NCI-H2081 (cell line): ENCODE data around the gene SF3A1.
"Not testable (repeated sequence)": the region's sequence is repeated elsewhere in the genome, so short reads cannot be mapped to it uniquely, and the experiment has no call there.

Experiments
- DNase-seq, 2 experiments: peaks; one replicate each; lab custom pipeline; 2025; lab: John Stamatoyannopoulos, UW

The SF3A1 gene

DNA sequence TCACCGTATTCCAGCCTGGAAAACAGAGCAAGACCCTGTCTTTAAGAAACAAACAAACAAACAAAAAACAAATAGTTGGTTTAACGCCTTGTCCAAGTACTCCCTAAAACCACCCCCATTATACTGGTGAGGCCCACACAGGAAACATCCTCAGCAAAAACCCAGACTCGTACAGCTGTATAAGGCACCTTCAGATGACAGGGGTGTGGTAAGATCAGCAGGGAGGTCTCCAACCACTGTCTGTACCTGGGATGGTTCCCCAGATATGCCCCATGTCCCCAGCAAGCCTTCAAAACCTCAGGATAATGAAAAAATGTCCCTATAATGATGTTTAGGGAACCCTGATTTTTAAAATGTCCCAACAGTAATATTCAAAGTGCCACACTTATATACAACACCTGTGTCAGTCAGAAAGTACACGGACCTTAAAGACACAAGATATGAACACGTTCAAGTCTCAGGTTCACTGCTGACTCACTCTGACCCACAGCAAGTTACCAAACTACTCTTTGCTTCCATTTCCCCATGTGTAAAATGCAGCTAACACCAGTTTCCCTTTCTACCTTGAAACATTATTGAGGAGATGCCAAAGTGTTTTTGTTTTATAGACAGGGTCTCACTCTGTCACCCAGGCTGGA lies 9.3 kb downstream of the SF3A1 start:
- DNase-seq, result no peak

DNA sequence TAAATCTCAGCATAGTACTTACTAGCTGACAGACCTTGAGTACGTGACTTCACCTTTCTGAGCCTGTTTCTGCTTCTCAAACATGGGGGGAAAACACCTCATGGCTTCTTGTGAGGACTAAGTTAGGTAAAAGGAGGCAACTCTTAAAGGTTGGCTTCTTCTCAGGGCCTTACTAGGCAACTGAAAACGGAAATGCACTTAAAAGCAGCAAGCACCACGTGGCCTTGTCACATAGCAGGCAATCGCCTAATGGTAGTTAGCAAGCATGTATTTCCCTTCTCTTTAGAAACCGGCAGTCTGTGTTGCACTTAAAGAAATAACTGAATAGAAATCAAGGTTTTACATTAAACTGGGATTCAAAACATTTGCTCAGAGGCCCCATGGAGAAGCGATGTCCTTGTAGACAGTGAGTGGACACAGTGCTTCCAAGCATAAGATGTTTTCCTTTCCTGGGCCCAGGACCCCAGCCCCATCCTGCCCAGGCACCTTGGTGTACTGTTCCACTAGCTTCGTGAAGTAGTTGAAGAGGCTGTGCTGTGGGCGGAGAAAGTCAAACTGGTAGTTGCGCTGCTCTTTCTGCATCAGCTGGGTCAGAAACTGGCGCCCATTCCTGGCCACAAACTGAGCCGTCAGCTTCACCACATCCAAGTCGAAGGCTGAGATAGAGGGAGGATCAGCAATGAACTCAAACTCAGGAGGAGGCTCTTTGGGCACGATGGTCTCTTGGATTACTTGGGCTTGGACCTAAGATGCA lies 12.1 kb downstream of the SF3A1 start:
- DNase-seq, result no peak

DNA sequence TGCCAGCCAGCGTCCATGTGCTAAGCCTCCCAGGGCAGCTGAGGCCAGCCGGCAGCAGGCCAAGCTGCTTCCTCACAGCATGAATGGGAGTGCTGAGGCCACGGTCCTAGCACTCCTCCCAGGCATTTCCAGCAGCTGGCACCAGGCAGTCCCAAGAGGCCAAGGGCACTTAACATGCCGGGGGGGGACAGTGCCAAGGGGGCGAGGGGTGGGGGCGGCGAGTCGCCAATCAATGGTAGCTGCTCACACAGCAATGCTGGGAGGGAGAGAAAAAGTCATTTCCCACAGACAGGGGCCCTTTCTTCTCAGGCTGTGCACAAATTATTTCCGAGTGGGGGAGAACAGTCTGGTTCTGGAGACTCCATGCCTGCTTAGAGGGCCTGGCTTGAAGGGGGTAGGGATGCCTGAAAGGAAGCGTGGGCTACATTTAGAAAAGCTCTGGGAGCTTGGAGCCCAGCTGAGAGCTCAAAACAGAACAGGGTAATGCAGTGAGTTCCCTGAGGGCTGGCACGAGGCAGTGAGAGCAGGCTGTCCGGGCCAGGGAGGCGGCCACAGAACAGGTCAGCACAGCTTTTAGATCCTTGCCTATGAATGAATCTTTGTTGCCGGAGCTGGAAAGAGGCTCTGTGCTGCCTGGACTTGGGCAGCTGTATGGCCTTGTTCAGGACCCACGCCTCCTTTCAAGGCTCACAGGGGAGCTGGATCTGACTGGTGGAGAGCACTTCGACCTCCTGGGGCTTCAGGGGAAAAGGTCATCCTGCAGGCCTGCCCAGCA lies 15.6 kb downstream of the SF3A1 start:
- no peak for DNase-seq

DNA sequence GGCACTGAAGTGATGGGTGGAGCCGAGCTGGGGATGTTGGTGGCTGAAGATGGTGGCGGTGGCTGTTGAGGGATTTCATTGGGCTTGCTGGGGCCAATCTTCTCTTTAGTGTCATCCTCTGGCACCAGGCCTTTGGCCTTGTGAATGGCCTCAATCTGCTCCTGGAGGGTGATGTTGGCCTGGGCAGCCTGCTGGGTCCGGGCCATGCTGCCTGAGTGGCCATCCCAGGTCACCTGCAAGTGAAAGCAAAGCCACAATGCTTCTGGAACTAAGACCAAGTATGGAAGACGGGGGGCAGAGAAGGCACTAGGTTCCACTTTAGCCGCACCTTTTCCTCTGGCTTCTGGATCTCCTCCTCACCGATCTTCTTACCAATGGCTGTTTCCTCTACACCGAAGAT lies 17.9 kb downstream of the SF3A1 start:
- no peak for DNase-seq

- DNase-seq, result not testable (repeated sequence)
Observed at GRCh38 chr22:30338341-30338740, 18.4 kb downstream of the SF3A1 start.

DNA sequence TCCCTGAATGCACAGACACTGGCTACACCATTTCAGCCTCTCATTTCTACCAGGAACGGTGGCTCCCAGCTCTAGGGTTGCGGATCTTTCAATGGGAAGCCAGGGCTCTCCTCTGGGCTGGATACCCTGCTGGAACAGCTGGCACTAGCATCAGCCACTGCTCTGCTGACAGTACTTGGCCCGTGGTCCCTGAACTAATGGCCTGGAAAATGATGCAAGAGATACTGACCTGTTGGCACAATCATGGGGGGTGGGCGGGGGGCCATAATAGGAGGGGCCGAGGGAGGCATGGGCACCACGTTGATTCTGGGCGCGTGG lies 19.3 kb downstream of the SF3A1 start:
- no peak for DNase-seq

GRCh38 chr22:30336752-30337460 lies 19.8 kb downstream of the SF3A1 start:
- DNase-seq, result no peak

- DNase-seq, result no peak
Observed at GRCh38 chr22:30335236-30335635, 21.5 kb downstream of the SF3A1 start.

- no peak for DNase-seq
Observed at GRCh38 chr22:30334646-30335045, 22.0 kb downstream of the SF3A1 start.

GRCh38 chr22:30333707-30334087 lies 23.0 kb downstream of the SF3A1 start:
- no peak for DNase-seq

- DNase-seq, result no peak
Observed at GRCh38 chr22:30332994-30333706, 23.5 kb downstream of the SF3A1 start.

GRCh38 chr22:30332551-30332950 lies 24.1 kb downstream of the SF3A1 start:
- DNase-seq, result no peak

DNA sequence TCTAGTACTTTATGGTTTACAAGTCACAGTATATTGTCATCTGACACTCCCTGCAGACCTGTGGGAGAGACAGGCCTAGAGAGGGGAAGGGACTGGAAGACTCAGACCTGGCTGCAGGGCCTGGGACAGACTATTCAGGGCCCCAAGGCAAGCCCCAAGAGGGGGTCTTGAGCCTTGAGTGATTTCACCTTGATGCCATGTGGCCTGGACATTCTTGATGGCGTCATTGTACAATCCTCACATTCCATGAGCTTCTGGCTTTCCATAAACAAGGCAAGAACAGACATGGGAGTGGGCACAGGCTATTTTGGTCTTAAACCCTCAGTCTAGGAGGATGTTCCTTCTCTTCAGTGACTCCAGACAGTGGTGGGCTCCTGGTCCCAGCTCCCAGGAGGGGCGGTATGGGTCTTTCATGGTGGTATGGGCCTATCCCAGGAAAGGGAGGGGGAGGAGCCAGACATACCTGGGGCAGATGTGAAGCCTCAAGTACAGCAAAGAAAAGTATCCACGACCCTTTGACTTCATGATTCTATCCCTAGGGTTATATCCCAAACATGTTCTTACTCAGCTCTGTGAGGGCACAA lies 28.1 kb downstream of the SF3A1 start:
- DNase-seq, result no peak

DNA sequence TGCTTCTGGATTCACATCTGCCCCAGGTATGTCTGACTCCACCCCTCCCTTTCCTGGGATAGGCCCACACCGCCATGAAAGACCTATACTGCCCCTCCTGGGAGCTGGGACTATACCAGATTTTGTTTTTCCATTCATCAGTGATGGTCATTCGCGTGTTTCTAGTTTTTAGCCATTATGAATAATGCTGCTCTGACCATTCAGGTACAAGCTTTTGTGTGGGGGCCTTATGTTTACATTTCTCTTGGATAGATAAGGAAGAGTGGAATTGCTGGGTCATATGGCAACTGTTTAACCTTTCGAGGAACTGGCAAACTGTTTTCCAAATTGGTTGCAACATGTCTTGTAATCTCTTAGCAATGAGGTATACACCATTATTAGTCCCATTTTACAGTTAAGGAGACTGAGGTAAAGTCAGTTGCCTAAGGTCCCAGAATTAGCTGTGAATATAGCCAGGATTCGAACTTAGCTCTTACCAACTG lies 28.8 kb downstream of the SF3A1 start:
- DNase-seq, result no peak

GRCh38 chr22:30326706-30327362 lies 29.9 kb downstream of the SF3A1 start, which contains the start of gene TBC1D10A:
Gene TBC1D10A, minus strand, starts transcription at chr22:30326941. Its CDS starts 60 bp downstream, at chr22:30326881.
- DNase-seq, result peak; percentile 86 to 89

DNA sequence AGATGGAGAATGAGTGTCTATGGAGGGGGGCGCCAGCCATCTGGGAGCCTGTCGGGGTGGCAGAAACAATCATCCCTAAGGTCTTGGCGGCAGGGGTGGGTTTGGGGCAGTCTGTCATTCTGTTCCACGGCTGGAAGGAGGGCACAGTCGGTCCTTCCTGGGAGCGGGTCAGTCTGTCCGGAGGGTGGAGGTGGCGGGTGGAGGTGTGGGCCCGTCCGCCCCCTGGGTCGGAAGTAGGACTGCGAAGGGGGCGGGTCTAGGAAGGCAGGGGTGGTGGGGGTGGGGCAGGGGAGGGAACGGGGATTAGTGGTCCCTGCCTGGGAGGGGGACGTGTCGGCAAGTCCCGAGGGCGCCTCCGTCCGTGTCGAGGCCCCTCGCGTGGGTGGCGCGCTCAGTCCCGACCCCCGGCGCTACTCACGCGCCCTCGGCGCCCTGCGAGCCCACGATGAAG lies 30.4 kb downstream of the SF3A1 start:
- no peak for DNase-seq

DNA sequence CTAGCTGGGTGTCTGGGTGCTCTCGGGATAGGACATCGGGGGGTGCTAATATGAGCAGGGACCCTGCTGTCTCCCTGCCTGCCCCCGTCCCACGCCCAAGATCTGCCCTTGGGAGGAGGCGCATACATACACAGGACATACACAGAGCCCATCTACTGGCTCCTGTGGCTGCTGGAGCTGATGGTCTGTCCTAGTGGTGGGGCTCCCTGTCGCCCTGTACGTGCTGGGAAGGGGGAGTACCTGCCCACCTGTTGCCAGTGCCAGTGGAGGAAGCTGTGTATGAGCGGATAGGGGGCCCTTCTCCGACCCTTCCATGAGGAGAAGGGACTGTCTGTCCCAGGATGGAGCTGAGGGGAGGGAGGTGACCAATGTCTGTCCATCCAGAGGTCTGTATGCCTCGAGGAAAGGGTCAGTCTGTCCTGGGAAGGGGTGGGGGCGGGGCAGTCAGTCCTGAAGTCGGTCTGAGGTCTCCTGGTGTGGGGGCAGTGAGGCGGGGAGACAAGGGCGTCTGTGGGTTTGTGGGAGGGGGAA lies 30.9 kb downstream of the SF3A1 start:
- no peak for DNase-seq

DNA sequence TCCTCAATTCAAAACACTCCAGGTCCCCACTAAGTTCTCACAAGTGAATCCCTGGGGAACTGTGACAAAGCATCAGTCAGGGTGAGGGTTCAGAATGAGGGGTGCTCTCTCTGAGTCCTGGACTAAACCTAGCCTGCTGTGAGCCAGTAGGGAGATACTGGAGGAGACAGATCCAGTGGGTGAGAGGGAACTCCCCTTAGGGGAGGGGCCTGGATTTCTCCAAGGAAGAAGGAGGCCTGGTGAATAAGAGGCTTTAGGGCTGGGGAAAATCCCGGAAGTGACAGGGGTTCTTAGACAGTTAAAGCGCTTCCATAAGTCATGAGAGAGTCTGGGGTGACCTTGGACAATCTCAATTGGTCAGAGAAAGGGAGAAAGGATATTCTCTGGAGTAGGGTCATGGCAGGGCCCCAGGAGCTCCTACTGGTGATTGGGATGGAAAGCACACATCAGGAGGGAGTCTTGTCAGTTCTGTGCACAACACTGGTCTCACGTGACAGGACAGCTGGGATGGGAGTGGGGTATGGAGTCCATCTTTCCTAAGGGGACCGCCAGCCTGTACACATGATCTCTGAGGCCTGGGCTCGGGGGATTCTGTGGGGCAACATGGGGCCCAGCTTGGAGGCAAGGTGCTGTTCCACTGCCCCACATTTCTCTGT lies 31.5 kb downstream of the SF3A1 start:
- no peak for DNase-seq

GRCh38 chr22:30324014-30324730 lies 32.5 kb downstream of the SF3A1 start:
- no peak for DNase-seq
